Activated CD8-positive, alpha-beta memory T cell treated with anti-CD3 and anti-CD28 coated beads for 4 hours (primary cell): Measurements from ENCODE around the gene GUSB.
A peak's percentile ranks its signal among the peaks of the same experiment; 100 is the strongest.
"Not testable (repeated sequence)": the region's sequence is repeated elsewhere in the genome, so short reads cannot be mapped to it uniquely, and the experiment has no call there.

Experiments
- DNase-seq, 2 donors: peaks; one replicate each; pipeline ENCODE4 v3.0.0-alpha.2; 2020; ENCODE audit warnings: low read depth in 2 of 2

Gene GUSB

DNA sequence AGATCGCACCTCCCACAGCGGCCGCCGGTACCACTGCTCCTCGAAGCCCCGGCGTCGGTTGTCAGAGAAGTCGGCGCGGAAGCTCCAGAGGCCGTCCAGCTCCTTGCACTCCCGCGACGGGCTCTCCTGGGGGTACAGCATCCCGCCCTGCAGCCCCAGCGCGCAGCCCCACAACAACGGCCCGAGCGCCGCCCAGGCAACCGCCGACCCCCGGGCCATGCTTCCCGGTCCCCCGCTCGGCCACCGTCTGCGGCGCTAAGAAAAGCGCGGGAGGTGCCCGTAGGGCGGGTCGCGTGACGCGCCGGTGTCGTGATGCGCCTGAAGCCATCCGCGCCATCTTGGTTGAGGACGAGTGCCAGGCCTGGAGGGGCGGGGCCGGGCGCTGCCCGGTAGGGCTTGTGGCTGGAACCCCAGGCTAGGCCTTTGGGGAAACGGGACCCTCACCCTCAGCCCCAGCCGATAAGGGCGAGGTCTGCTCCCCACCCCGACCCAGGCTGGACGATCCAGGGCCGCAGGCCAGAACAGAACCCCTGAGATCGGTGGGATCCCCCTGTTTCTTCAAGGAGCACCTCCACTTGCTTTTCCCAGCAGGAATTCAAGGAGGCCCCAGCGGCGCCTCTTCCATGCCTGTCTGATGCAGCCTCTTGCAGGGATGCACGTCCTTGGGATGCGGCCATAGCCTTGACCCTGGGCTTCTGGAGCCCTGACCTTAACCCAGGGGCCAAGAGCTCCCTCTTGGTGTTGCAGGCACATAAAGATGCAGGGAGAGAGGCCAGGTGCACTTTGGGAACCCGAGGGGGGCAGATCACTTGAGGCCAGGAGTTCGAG is at the start of gene GUSB:
TSS of gene GUSB (minus strand) at position 249 of the 828 bp plus-strand sequence. CDS start at position 219, 30 bp downstream.
- DNase-seq: peak; percentile 75 to 77

DNA sequence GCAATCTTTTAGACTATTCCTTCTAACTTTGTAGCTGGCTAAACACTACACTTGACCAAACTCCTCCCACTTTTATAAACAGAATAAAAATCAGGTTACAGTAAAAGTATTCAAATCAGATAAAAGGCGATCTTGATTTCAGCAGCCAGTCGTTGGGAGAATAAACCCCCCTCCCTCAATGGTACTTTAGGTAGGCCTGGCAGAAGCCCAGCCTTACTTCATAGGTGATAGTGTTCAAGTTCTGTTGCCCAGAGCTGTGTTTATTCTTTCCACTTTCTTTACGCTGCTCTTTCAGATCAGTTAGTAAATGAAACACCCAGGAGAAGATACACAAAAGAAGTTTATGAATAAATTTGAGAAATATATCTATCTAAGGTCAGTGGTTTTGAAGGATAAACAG is 46.3 kb upstream of the GUSB start:
- DNase-seq: not testable (repeated sequence)

DNA sequence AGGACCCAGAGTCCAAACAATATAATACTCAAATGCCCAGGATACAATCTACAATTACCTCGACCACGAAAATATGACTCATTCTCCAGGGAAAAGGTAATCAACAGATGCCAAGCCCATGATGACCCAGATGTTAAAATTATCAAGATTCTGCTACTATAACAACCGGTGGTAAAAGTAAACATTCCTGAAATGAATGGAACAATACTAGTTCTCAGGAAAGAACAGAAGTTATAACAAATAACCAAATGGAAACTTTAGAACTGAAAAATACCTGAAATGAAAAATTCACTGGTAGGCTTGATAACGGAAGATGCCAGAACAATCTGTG is 34.1 kb upstream of the GUSB start:
- DNase-seq: no peak

DNA sequence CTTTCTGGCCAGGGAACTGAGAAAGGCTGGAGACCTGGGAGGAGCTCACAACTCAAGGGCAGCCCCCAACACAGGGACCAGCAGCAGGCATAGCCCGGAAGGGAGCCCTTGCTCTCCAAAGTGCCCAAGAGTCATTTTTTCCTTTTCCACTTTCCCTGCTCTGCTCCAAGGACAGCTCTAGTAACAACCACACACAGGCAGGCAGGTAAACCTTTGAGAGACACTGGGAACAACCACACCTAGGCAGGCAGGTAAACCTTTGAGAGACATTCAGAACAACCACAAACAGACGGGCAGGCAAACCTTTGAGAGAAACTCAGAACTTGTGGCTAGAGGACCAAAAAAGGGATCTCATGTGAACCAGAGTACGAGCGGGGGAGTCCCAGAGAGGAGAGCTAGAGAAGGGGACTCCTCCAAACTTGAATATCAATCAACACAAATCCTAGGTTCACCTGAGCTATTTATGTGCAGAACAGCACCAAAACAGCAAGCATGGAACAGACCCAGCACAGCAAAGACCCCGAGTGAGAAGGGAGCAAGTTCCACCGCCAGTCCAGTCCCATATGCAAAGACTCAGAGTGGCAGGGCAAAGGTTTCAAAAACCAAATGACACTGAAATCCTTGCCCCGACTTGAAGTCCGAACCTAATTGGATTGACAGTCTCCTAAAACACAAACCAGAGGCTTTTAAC is 33.6 kb upstream of the GUSB start:
- no peak for DNase-seq

DNA sequence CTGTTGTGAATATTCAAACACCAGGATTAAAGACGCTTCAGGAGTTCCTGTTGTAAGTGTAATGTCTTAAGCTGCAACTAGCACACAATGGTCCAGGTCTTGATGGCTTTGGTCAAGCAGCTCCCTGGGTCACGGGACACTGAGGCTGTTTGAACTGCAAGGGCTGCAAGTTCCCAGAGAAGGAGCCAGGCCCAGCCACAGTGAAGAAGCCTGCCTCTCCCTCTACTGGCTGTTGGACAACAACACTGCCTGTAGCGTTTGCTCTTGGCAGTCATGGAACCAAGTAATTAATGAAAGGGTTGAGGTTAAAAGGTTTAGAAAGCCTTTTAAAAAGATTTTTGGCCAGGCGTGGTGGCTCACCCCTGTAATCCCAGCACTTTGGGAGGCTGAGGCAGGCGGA is 31.9 kb upstream of the GUSB start:
- DNase-seq: no peak

DNA sequence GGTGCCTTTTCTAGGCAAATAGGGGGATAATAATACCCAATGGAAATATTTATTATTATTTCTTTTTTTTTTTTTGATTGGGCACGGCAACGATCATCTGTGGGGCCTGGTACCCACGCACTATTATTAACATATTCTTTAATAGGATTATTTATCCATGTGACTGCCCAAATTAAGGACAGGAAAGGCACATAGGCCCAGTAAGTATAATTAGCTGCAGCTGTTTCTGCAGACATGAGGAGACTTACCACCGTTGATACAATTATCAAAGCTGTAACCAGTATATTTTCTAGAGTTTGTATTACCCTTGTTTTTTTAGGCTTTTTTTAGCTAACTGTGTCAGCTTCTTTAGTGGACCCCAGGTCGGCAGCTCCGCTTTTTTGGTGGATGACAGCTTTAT is 25.2 kb upstream of the GUSB start:
- no peak for DNase-seq

DNA sequence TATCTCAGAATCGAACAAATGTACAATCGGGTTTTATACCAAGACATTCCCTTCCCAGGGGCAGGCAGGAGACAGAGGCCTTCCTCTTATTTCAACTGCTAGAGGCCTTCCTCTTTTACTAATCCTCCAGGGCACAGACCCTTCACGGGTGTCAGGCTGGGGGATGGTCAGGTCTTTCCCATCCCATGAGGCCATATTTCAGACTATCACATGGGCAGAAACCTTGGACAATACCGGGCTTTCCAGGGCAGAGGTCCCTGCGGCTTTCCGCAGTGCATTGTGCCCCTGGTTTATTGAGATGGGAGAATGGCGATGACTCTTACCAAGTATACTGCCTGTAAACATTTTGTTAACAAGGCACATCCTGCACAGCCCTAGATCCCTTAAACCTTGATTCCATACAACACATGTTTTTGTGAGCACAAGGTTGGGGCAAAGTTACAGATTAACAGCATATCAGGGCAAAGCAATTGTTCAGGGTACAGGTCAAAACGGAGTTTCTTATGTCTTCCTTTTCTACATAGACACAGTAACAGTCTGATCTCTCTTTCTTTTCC is 23.2 kb upstream of the GUSB start:
- DNase-seq: not testable (repeated sequence)

DNA sequence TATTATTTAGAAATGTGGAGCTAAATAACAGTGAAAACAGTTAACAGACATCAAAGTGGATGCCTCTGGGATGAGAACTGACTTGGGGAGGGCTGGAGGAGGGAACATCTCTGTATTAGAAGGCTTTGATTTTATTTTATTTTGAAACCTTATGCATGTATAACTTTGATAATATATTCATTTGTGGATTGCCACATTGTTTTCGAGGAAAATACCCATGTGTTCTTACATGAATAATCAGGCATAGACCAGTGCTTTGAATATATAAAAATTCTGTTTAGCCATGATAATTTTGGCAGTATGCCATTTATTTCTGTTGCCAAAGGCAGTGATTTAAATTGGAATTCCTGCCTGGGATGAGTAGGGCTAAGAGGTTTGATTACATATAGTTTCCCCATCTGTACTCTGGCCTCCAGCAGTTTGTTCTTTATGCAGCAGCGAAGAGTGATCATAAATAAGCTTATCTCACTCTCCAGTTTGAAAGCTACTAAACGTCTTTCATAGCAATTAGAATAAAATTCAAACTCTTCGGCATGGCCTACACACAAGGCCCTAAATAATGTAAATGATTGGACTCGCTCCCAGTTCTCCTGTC is 18.9 kb upstream of the GUSB start:
- not testable (repeated sequence) for DNase-seq

DNA sequence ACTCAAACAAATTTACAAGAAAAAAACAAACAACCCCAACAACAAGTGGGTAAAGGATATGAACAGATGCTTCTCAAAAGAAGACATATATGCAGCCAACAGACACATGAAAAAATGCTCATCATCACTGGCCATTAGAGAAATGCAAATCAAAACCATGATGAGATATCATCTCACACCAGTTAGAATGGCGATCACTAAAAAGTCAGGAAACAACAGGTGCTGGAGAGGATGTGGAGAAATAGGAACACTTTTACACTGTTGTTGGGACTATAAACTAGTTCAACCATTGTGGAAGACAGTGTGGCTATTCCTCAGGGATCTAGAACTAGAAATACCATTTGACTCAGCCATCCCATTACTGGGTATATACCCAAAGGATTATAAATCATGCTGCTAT is 13.0 kb upstream of the GUSB start:
- DNase-seq: not testable (repeated sequence)

DNA sequence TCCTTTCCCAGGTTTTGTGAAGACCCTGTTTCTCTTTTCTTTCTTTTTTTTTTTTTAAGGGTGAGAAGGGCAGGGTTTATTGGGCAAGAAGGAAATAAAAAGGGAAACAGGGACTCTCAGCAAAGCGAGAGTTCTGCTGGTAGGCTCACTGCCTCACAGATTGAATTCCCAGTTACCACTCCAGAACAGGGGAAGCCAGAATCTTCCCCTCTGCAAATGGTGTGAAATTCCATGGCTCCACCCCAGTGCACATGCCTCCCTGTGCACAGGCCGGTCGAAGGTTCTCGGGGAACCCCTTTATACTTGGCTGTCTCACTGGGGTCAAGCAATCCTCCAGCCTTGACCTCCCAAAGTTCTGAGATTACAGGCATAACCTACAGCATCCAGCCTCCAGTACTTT is 10.5 kb upstream of the GUSB start:
- no peak for DNase-seq

DNA sequence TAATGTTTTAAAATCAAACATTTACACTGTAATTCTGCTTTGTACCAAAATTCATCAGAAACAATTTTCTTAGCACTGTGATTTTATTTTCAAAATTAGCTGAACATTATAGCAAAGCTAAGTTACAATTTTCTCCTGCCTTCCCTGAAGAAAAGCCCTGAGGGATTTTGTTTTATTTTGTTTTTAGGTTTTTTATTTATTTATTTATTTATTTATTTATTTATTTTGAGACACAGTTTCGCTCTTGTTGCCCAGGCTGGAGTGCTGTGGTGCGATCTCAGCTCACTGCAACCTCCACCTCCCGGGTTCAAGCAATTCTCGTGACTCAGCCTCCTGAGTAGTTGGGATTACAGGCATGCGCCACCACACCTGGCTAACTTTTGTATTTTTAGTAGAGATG is 9.8 kb upstream of the GUSB start:
- not testable (repeated sequence) for DNase-seq

DNA sequence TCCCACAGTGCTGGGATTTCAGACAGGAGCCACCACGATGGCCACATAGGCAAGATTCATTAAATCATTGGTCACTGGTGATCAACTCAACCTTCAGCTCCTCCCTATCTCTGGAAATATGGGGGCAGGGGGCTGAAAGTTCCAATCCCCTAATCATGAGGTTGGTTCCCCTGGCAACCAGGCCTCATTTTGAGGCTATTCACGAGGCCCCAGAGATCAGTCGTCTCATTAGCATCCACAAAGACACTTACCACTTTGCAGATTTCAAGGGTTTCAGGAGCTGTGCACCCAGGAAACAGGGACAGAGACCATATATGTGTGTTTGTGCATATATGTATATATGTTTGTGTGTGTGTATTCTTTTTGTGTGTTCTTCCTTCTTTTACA is 7.7 kb upstream of the GUSB start:
- no peak for DNase-seq

DNA sequence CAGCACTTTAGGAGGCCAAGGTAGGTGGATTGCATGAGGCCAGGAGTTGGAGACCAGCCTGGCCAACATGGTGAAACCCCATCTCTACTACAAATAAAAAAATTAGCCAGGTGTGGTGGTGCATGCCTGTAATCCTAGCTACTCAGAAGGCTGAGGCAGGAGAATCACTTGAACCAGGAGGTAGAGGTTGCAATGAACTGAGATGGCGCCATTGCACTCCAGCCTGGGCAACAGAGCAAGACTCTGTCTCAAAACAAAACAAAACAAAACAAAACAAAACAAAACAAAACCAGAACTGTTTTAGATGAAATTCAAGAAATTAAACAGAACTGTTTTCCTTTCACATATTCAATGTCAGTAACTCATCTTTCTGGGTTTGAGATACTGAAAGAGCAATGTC is 6.5 kb upstream of the GUSB start:
- not testable (repeated sequence) for DNase-seq

DNA sequence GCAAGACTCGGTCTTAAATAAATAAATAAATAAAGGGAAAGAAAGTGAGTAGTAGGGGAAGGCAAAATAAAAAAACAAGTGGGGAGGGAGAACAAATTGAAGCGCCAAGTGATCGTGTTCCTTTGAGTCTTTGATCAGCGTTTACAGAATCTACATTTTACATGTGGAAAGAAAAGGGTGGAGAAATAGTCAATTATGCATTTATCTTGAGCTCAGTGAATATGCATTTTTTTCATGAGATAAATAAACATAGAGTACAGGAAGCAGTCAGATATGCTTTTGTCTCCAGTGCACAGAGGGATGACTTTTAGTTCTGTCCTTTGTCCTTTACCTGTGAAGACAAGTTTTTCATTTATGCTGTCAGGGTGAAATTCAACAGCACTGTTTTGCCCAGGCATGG is 6.1 kb upstream of the GUSB start:
- DNase-seq: no peak

DNA sequence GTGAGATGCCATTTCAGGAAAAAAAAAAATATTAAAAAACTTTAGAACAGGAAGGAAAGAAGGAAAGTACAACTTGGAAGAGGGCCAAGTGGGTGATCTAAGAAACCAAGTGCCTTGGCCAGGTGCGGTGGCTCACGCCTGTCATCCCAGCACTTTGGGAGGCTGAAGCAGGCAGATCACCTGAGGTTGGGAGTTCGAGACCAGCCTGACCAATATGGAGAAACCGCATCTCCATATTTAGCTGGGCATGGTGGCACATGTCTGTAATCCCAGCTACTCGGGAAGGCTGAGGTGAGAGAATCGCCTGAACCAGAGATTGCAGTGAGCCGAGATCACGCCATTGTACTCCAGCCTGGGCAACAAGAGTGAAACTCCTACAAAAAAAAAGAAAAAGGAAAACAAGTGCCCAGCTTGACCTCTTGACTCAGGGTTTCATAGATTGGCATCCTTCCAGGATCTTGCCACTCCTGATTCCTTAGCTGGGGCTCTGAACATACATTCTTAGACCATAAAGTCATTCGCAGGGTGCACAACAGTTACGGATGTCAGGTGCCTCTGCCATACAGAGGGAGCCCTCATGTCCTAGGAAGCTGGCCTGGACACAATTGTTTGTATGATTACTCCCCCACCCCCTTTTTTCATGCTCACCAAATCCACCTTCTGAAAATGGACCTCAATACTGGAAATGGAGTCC is 2.1 kb upstream of the GUSB start:
- no peak for DNase-seq

DNA sequence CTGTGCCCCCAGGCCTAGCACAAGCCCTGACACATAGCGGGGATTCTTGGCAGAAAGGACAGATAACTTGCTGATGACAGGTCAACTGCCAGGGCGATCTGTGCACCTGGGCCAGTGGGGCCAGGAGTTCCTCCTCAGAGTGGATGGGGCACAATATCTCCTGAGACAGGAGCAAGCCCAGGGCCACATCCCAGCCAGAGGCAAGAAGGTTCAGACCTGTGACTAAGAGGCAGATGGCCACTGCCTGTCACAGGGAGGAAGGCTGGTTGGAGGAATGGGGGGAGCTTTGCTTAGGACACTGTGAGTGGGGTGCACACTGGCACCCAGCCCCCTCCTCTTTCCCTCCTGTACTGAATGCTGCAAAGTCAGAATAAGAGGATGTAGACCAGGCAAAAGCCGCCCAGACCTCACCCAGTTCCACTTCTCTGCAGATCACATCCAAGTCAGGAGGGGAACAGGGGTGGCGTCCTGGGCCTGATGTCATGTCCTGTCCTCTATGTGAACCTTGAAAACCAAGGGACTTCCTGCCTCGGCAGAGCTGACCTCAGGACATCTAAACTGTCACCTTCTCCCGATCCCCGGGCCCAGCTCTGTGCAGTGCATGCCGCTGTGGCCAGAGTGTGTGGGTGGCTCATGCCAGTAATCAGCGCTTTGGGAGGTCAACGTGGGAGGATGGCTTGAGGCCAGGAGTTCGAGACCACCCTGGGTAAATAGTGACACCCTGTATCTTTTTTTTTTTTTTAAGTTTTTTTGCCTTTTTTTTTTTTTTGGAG is 1.3 kb downstream of the GUSB start:
- DNase-seq: peak; percentile 13 to 23

DNA sequence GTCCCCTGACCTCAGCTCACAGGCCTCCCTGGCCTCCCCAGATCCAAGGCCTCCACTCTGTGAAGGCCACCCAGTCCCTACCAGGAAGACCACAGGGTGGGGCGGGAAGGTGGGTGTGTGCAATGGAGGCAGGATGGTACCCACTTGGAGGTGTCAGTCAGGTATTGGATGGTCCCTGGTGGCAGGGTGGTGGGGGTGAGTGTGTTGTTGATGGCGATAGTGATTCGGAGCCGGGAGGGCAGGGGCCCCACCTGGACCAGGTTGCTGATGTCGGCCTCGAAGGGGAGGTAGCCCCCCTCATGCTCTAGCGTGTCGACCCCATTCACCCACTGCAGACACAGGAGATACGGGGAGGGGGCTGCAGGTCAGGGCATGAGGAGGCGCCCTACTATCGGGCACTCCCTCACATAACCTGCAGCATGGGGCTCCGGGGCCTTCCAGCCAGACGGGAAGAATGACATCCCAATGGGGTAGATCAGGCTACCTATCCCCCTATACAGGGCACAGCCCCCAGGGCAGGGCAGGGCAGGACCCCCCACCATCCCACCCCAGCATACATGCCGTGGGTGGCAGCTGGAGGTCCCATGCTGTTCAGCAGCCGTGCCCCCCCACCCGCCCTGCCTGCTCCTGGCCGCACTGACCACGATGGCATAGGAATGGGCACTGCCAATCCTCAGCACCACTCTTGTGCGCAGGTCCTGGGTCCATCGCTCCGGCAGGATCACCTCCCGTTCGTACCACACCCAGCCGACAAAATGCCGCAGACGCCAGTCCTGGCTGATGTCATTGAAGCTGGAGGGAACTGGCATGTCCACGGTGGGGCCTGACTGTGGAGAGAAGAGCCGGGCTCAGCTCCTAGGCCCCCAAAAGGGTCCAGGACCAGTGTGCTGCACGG is 2.2 kb downstream of the GUSB start:
- no peak for DNase-seq

DNA sequence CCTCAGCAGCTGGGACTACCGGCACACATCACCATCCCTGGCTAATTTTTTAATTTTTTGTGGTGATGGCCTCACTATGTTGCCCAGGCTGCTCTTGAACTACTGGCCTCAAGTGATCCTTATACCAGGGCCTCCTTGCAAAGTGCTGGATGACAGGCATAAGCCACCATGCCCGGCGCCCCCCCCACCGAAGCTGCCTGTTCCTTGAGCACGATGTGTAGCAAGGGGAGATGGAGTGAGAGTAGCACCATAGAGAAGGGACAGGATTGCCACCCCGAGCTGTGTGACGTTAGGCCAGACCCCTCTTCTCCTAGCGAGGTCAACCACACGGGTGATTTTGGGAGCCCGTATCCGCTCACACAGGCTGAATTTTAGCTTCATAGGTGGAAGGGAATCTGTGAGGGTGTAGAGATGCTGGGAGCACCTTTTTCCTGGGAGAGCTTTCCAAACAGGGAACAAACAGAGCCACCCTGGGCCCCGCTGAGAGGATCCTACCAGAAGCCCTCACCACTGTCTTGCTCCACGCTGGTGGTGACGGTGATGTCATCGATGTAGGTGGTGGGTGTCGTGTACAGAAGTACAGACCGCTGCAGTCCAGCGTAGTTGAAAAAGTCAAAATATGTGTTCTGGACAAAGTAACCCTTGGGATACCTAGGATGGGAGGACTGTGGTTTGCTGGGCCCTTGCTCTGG is 3.0 kb downstream of the GUSB start:
- no peak for DNase-seq

DNA sequence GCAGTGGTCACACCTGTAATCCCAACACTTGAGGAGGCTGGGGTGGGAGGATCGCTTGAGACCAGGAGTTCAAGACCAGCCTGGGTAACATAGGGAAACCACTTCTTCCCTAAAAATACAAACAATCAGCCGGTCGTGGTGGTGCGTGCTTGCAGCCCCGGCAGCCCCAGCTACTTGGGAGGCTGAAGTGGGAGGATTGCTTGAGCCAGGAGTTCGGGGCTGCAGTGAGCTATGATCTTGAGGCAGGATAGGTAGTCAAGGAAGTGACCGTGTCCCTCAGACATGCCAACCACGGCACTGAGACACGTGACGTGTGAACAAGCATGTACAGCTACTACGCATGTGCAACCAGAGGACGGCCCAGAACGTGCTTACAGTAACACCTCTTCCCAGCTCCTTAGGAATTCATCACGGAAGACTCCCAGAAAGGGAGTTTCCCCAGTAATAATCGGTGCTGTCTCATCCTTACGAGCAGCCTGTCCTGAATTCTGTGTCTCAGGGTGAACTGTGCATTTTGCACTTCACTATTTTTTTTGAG is 5.3 kb downstream of the GUSB start:
- DNase-seq: no peak
